H1 (cell line): ENCODE measurements around the gene BTD. TPM values are rescaled to one million over a fixed set of nuclear protein-coding genes. Genes with fewer than 3 reads are reported as not detected.
A peak's percentile ranks its signal among the peaks of the same experiment; 100 is the strongest.

ENCODE experiments used
- CTCF ChIA-PET: fragments of 300-600 bp; sonication (Branson Sonifier 250); formaldehyde crosslinking; loops from one replicate; lab custom pipeline; 2021; ENCODE audit not compliant: partially characterized antibody; lab: Charles Lee
- POLR2A ChIA-PET: fragments of 300-600 bp; sonication (Branson Sonifier 250); formaldehyde crosslinking; loops from one replicate; lab custom pipeline; 2021; ENCODE audit warnings: inconsistent platforms; ENCODE audit not compliant: partially characterized antibody; lab: Charles Lee
- DNase-seq, 2 experiments: peaks; one replicate each; pipeline versions ENCODE4 v3.0.0 to v3.0.0-alpha.2; 2010 to 2022; ENCODE audit warnings: low spot score in 2 of 2, low read depth in 1 of 2, mixed read lengths in 1 of 2
- FAIRE-seq: peaks from 2 replicates; lab custom pipeline; 2011; peaks lifted over from hg19 to GRCh38; lab: Jason Lieb, UNC
- H2AFZ ChIP-seq: 2 replicates; pipeline ENCODE4 v1.8.1; 2012; ENCODE audit warnings: low read length, inconsistent platforms
- H2AK5ac ChIP-seq: 2 replicates; pipeline ENCODE4 v1.6.1; 2013; ENCODE audit warnings: low read depth, low read length
- H2BK120ac ChIP-seq: replicated peaks from 2 replicates; pipeline ENCODE3; 2013; ENCODE audit warnings: low read depth, low read length, inconsistent platforms
- H2BK12ac ChIP-seq: 2 replicates; pipeline ENCODE4 v1.6.1; 2013; ENCODE audit warnings: low read depth, low read length
- H2BK15ac ChIP-seq: 2 replicates; pipeline ENCODE4 v1.6.1; 2013; ENCODE audit warnings: low read length
- H2BK20ac ChIP-seq: 2 replicates; pipeline ENCODE4 v1.6.1; 2013; ENCODE audit warnings: low read length
- H2BK5ac ChIP-seq: 2 replicates; pipeline ENCODE4 v1.6.1; 2013; ENCODE audit warnings: low read depth, low read length
- H3K14ac ChIP-seq: 2 replicates; pipeline ENCODE4 v1.6.1; 2013; ENCODE audit warnings: inconsistent platforms; ENCODE audit not compliant: insufficient read length
- H3K18ac ChIP-seq: 2 replicates; pipeline ENCODE4 v1.6.1; 2013; ENCODE audit warnings: low read length; ENCODE audit errors: extremely low read depth
- H3K23ac ChIP-seq: 2 replicates; pipeline ENCODE4 v1.6.1; 2013; ENCODE audit warnings: inconsistent platforms; ENCODE audit not compliant: insufficient read length
- H3K23me2 ChIP-seq: 2 replicates; pipeline ENCODE4 v1.6.1; 2013; ENCODE audit warnings: low read depth, low read length
- H3K27ac ChIP-seq: 2 replicates; pipeline ENCODE4 v1.6.1; 2011; ENCODE audit warnings: low read depth, low read length, inconsistent platforms
- H3K27me3 ChIP-seq, 4 experiments: replicated peaks in 1 of 4; 1 replicate in 1 of 4; 2 replicates in 3 of 4; pipeline versions ENCODE4 v1.6.1 to v1.8.1; 2011 to 2013; ENCODE audit warnings: low read length in 3 of 4, mild to moderate bottlenecking in 3 of 4, inconsistent platforms in 2 of 4, mixed read lengths in 2 of 4, moderate library complexity in 1 of 4; ENCODE audit not compliant: control insufficient read depth in 3 of 4, insufficient read depth in 3 of 4; ENCODE audit errors: extremely low read depth in 1 of 4
- H3K36me3 ChIP-seq, 4 experiments: 2 replicates each; pipeline versions ENCODE4 v1.6.1 to v1.8.1; 2011 to 2013; ENCODE audit warnings: mild to moderate bottlenecking in 4 of 4, low read length in 3 of 4, moderate library complexity in 2 of 4, control low read depth in 1 of 4, inconsistent platforms in 1 of 4; ENCODE audit not compliant: insufficient read depth in 4 of 4, control insufficient read depth in 2 of 4
- H3K4ac ChIP-seq: replicated peaks from 2 replicates; pipeline ENCODE3; 2013; ENCODE audit warnings: low read length, low read depth, mixed read lengths, inconsistent platforms; ENCODE audit not compliant: insufficient read length
- H3K4me1 ChIP-seq, 4 experiments: replicated peaks in 1 of 4; 1 replicate in 1 of 4; 2 replicates in 3 of 4; pipeline versions ENCODE4 v1.6.1 to v1.8.1; 2011 to 2013; ENCODE audit warnings: low read length in 3 of 4, inconsistent platforms in 2 of 4, mixed read lengths in 1 of 4; ENCODE audit not compliant: insufficient read depth in 4 of 4, control insufficient read depth in 3 of 4
- H3K4me2 ChIP-seq, 2 experiments: 2 replicates each; pipeline versions ENCODE4 v1.6.1 to v1.8.1; 2011 to 2013; ENCODE audit warnings: low read depth in 2 of 2, low read length in 2 of 2, control low read depth in 1 of 2, inconsistent platforms in 1 of 2, mild to moderate bottlenecking in 1 of 2; ENCODE audit not compliant: insufficient read depth in 1 of 2
- H3K4me3 ChIP-seq, 4 experiments: fragments of 200-600, 300-600 bp in 1 of 4; sonication (generic), shearing (Covaris generic), sonication (Bioruptor Twin) in 1 of 4; 2 replicates each; pipeline versions ENCODE4 v1.5.1 to v1.8.1; 2011 to 2016; ENCODE audit warnings: low read length in 4 of 4, low read depth in 3 of 4, control low read depth in 2 of 4, inconsistent platforms in 2 of 4, mild to moderate bottlenecking in 2 of 4, mixed read lengths in 1 of 4, moderate library complexity in 1 of 4; ENCODE audit not compliant: insufficient read depth in 2 of 4; ENCODE audit errors: extremely low read depth in 1 of 4
- H3K56ac ChIP-seq: replicated peaks from 2 replicates; pipeline ENCODE3; 2013; ENCODE audit warnings: low read depth, mild to moderate bottlenecking, mixed read lengths, low read length, inconsistent platforms; ENCODE audit not compliant: insufficient read length
- H3K79me1 ChIP-seq: 2 replicates; pipeline ENCODE4 v1.6.1; 2013; ENCODE audit warnings: low read depth, low read length, control low read depth
- H3K79me2 ChIP-seq, 2 experiments: 2 replicates each; pipeline versions ENCODE4 v1.6.1 to v1.8.1; 2012 to 2013; ENCODE audit warnings: low read length in 2 of 2, mild to moderate bottlenecking in 2 of 2, inconsistent platforms in 1 of 2; ENCODE audit not compliant: insufficient read depth in 2 of 2, control insufficient read depth in 1 of 2
- H3K9ac ChIP-seq, 4 experiments: replicated peaks in 1 of 4; 1 replicate in 1 of 4; 2 replicates in 3 of 4; pipeline versions ENCODE4 v1.6.1 to v1.8.1; 2011 to 2013; ENCODE audit warnings: low read depth in 3 of 4, low read length in 3 of 4, control low read depth in 2 of 4, mild to moderate bottlenecking in 2 of 4, moderate library complexity in 2 of 4, inconsistent platforms in 1 of 4; ENCODE audit errors: extremely low read depth in 1 of 4
- H3K9me3 ChIP-seq, 2 experiments: 2 replicates each; pipeline versions ENCODE4 v1.6.1 to v1.8.1; 2012 to 2013; ENCODE audit warnings: mild to moderate bottlenecking in 2 of 2, moderate library complexity in 2 of 2, control low read depth in 1 of 2, inconsistent platforms in 1 of 2, low read depth in 1 of 2, low read length in 1 of 2, mixed read lengths in 1 of 2; ENCODE audit not compliant: insufficient read depth in 2 of 2
- H4K20me1 ChIP-seq, 2 experiments: replicated peaks in 1 of 2; 2 replicates each; pipeline versions ENCODE3 to v1.8.1; 2011 to 2013; ENCODE audit warnings: inconsistent platforms in 2 of 2, low read length in 2 of 2, mild to moderate bottlenecking in 1 of 2; ENCODE audit not compliant: insufficient read depth in 2 of 2, control insufficient read depth in 1 of 2
- H4K5ac ChIP-seq: 2 replicates; pipeline ENCODE4 v1.6.1; 2013; ENCODE audit warnings: low read length, low read depth, mixed read lengths, inconsistent platforms; ENCODE audit not compliant: insufficient read length
- H4K8ac ChIP-seq: 2 replicates; pipeline ENCODE4 v1.8.0; 2013; ENCODE audit warnings: mild to moderate bottlenecking, moderate library complexity, low read length, inconsistent platforms; ENCODE audit not compliant: insufficient read depth; ENCODE audit errors: extremely low read depth
- H4K91ac ChIP-seq: replicated peaks from 2 replicates; pipeline ENCODE3; 2013; ENCODE audit warnings: low read length, mixed read lengths, inconsistent platforms; ENCODE audit not compliant: insufficient read length
- BACH1 ChIP-seq: IDR thresholded peaks from 2 replicates; pipeline ENCODE4 v1.6.1; 2012; ENCODE audit warnings: low read length, improper control_type of control experiment
- MAFK ChIP-seq: IDR thresholded peaks from 2 replicates; pipeline ENCODE4 v1.6.1; 2012; ENCODE audit warnings: low read depth, mild to moderate bottlenecking, improper control_type of control experiment, low read length
- NANOG ChIP-seq: IDR thresholded peaks from 2 replicates; pipeline ENCODE4 v1.6.1; 2011; ENCODE audit warnings: low read length, low read depth, mild to moderate bottlenecking, inconsistent platforms; ENCODE audit not compliant: insufficient read depth, poor library complexity, severe bottlenecking
- PHF8 ChIP-seq: fragments of 200-600 bp; sonication (generic); conservative IDR thresholded peaks from 2 replicates; pipeline ENCODE4 v1.7.1; 2012; ENCODE audit warnings: low read depth, mild to moderate bottlenecking, inconsistent platforms, low read length, moderate library complexity
- POLR2AphosphoS5 ChIP-seq: IDR thresholded peaks from 2 replicates; pipeline ENCODE4 v1.6.1; 2011; ENCODE audit warnings: low read depth, low read length
- SRF ChIP-seq: IDR thresholded peaks from 2 replicates; pipeline ENCODE4 v1.6.1; 2011; ENCODE audit warnings: mild to moderate bottlenecking, low read depth, low read length, moderate library complexity
- USF2 ChIP-seq: IDR thresholded peaks from 2 replicates; pipeline ENCODE4 v1.6.1; 2011; ENCODE audit warnings: low read length, improper control_type of control experiment
- YY1 ChIP-seq: IDR thresholded peaks from 2 replicates; pipeline ENCODE4 v1.6.1; 2011; ENCODE audit warnings: low read depth, mild to moderate bottlenecking, low read length
- WGBS, 2 experiments: shearing (Covaris generic) in 1 of 2; methylation state at CpG; one replicate each; pipeline versions ENCODE4 v1.1.6 to v1.1.7; 2013 to 2015; ENCODE audit warnings: low lambda C conversion rate in 2 of 2, mixed read lengths in 2 of 2, inconsistent platforms in 1 of 2, low coverage in 1 of 2, missing lambda C conversion rate in 1 of 2; ENCODE audit not compliant: insufficient replicate concordance in 2 of 2, insufficient coverage in 1 of 2, insufficient read length in 1 of 2; ENCODE audit errors: extremely low coverage in 1 of 2, missing lambda C conversion rate in 1 of 2; 5-methylcytosine and 5-hydroxymethylcytosine counted together
- polyA plus RNA-seq, 7 experiments: library from polyadenylated mRNA; depleted of rRNA in 3 of 7; stranded (reverse) in 5 of 7; unstranded in 2 of 7; fragments of >200 nt in 5 of 7; fragments of 200-250 nt in 2 of 7; gene quantifications; 1 replicate in 5 of 7; 2 replicates in 1 of 7; 4 replicates in 1 of 7; pipeline versions ENCODE4 v1.2.1 to v1.2.3, GENCODE V29; 2011 to 2013; ENCODE audit warnings: missing spikeins in 2 of 7, mixed read lengths in 2 of 7
- total RNA-seq: library from RNA; stranded (reverse); fragmentation: NEBNext Ultra II Directional; extraction: Animal tissue kit (Norgen Biotek cat#: 25700); gene quantifications from 2 replicates; pipeline ENCODE4 v1.2.1, GENCODE V29; 2021

BTD gene
- total and polyA plus RNA-seq, 2 of the 8 experiments (the other 6 are each of a cell fraction or from before 2014, with no cell fraction given): 21.8 to 36.7 TPM

DNA sequence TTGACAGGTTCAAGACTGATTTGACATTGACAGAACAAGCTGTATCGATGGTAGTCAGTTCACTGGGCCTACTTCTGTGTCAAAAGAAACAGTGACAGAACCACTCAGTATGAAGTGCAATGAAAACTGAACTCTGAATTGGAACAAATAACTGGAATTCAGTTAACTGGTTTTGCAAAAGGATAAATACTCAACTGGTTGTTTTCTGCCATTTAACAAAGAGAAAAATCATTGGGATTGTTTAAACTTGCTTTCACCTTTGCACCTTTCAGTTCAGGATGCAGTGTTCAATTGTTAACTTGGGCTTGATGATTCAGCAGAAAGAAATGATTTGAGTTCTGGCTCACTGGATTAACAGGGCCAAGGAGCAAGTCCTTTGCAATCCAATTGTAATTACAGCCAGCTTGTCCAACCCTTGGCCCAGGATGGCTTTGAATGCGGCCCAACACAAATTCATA is 4.9 kb downstream of the BTD start:
- no peaks in the 10 kb centered on the region for H3K4me1 ChIP-seq
- H4K8ac ChIP-seq: no peak overlapping the region
- H2AFZ ChIP-seq: no peak overlapping the region
- no peak overlapping the region for H2BK12ac ChIP-seq
- H3K4ac ChIP-seq: no peak overlapping the region
- DNase-seq: no peak
- H4K5ac ChIP-seq: no peak overlapping the region
- H3K23ac ChIP-seq: no peak overlapping the region
- H3K56ac ChIP-seq: no peak overlapping the region
- no peak overlapping the region for H4K91ac ChIP-seq
- H2BK120ac ChIP-seq: no peak overlapping the region
- no peak for FAIRE-seq
- no peak overlapping the region for H2BK15ac ChIP-seq
- H3K27ac ChIP-seq: no peak overlapping the region
- H2BK5ac ChIP-seq: no peak overlapping the region
- ChIA-PET CTCF (interaction anchor here (0.7 kb wide), 1 partner anchor 199 kb away, joined by 4 read pairs; no protein-coding TSS in a partner anchor), POLR2A (interaction anchor here (1.4 kb wide), 1 partner anchor 19 kb away, joined by 5 read pairs; no protein-coding TSS in a partner anchor)
- no peak overlapping the region for H3K18ac ChIP-seq
- no peaks in the 10 kb centered on the region; a peak in 1 of 8 replicates for H3K36me3 ChIP-seq
- 90% methylated on average over 2 of the region's 2 CpGs; no CpG with 5 or more reads in 1 of the 2 experiments for WGBS, 2 experiments
- no peak overlapping the region for H2AK5ac ChIP-seq
- H3K79me2 ChIP-seq: peaks cover 0 to 8% of the 10 kb centered on the region in 2 experiments; a peak in 2 of 4 replicates
- H2BK20ac ChIP-seq: no peak overlapping the region
- no peak overlapping the region for H3K9ac ChIP-seq
- TF ChIP-seq POLR2AphosphoS5: no peak
- TF ChIP-seq BACH1: no peak
- no peak for TF ChIP-seq PHF8
- TF ChIP-seq SRF: no peak
- TF ChIP-seq NANOG: no peak
- TF ChIP-seq MAFK: 0 out of 2 replicates have a peak, but pooled peaks have one; percentile 43
- no peak for TF ChIP-seq YY1
- no peak for TF ChIP-seq USF2
- H3K4me3 ChIP-seq: no peak overlapping the region
- H3K79me1 ChIP-seq: no peaks in the 10 kb centered on the region
- H3K9me3 ChIP-seq: no peaks in the 10 kb centered on the region; a peak in 1 of 4 replicates
- H3K14ac ChIP-seq: no peak overlapping the region
- H4K20me1 ChIP-seq: no peaks in the 10 kb centered on the region
- no peak overlapping the region for H3K4me2 ChIP-seq
- H3K23me2 ChIP-seq: peaks cover 5% of the 10 kb centered on the region
- no peaks in the 10 kb centered on the region for H3K27me3 ChIP-seq
